WTC11 (cell line): ENCODE measurements around the gene PALD1. TPM values are rescaled to one million over a fixed set of nuclear protein-coding genes. Genes with fewer than 3 reads are reported as not detected.
A peak's percentile ranks its signal among the peaks of the same experiment; 100 is the strongest.

Source experiments
- ATAC-seq: fragments of 200-7000 bp; cut with Tn5 transposase; 2 replicates; pipeline ENCODE4 v1.10.0; 2021; ENCODE audit warnings: mild to moderate bottlenecking, moderate library complexity
- CTCF ChIA-PET: fragments of 300-600 bp; sonication (Branson Sonifier 250); formaldehyde crosslinking; loops from one replicate; lab custom pipeline; 2021; ENCODE audit warnings: antibody characterized with exemption; lab: Charles Lee
- POLR2A ChIA-PET: fragments of 350-600 bp; sonication (Branson Sonifier 250); formaldehyde crosslinking; loops from one replicate; lab custom pipeline; 2021; ENCODE audit warnings: antibody characterized with exemption; lab: Charles Lee
- DNase-seq: peaks from one replicate; pipeline ENCODE4 v3.0.0; 2021; ENCODE audit warnings: low spot score
- H3K27ac Mint-ChIP-seq: 2 replicates; pipeline ENCODE4 v1.8.0; 2021; ENCODE audit warnings: mixed read lengths
- H3K27me3 Mint-ChIP-seq: 2 replicates; pipeline ENCODE4 v1.8.0; 2021; ENCODE audit warnings: low read depth, mild to moderate bottlenecking, moderate library complexity, mixed read lengths
- H3K36me3 Mint-ChIP-seq: 2 replicates; pipeline ENCODE4 v1.8.0; 2021; ENCODE audit warnings: mixed read lengths
- H3K4me1 Mint-ChIP-seq: 2 replicates; pipeline ENCODE4 v1.8.0; 2022; ENCODE audit warnings: mixed read lengths
- H3K4me3 Mint-ChIP-seq: 2 replicates; pipeline ENCODE4 v1.8.0; 2021; ENCODE audit warnings: mild to moderate bottlenecking, moderate library complexity, mixed read lengths
- H3K9me3 Mint-ChIP-seq: 2 replicates; pipeline ENCODE4 v1.8.0; 2021; ENCODE audit warnings: mixed read lengths
- AR ChIP-seq: fragments of 250-450 bp; sonication (Bioruptor Pico); IDR thresholded peaks from 2 replicates; pipeline ENCODE4 v1.9.0; 2021; ENCODE audit warnings: mild to moderate bottlenecking
- CBFB ChIP-seq: sonication (generic); formaldehyde crosslinking; IDR thresholded peaks from 2 replicates; pipeline ENCODE4 v1.8.1; 2022; ENCODE audit warnings: mild to moderate bottlenecking, low read depth, missing genetic modification reagents
- CTCF ChIP-seq: fragments of 200-600 bp; IDR thresholded peaks from 2 replicates; pipeline ENCODE4 v1.8.0; 2022; ENCODE audit warnings: antibody characterized with exemption
- ELF4 ChIP-seq: sonication (generic); formaldehyde crosslinking; IDR thresholded peaks from 2 replicates; pipeline ENCODE4 v1.8.1; 2022; ENCODE audit warnings: low read depth, mild to moderate bottlenecking, moderate library complexity, missing genetic modification reagents
- EMX1 ChIP-seq: fragments of 250-450 bp; sonication (Bioruptor Pico); IDR thresholded peaks from 2 replicates; pipeline ENCODE4 v1.8.0; 2021; ENCODE audit warnings: mild to moderate bottlenecking
- FOXK1 ChIP-seq: sonication (generic); formaldehyde crosslinking; IDR thresholded peaks from 2 replicates; pipeline ENCODE4 v1.8.0; 2022; ENCODE audit warnings: mild to moderate bottlenecking, moderate library complexity, missing genetic modification reagents
- FOXP4 ChIP-seq: sonication (generic); formaldehyde crosslinking; IDR thresholded peaks from 2 replicates; pipeline ENCODE4 v1.8.0; 2022; ENCODE audit warnings: mild to moderate bottlenecking, missing genetic modification reagents
- GRHL2 ChIP-seq: fragments of 250-450 bp; sonication (Bioruptor Pico); IDR thresholded peaks from 2 replicates; pipeline ENCODE4 v1.8.0; 2022; ENCODE audit warnings: mild to moderate bottlenecking, moderate library complexity; ENCODE audit not compliant: insufficient replicate concordance, severe bottlenecking
- MAX ChIP-seq: sonication (generic); formaldehyde crosslinking; IDR thresholded peaks from 2 replicates; pipeline ENCODE4 v1.8.0; 2022; ENCODE audit warnings: mild to moderate bottlenecking, missing genetic modification reagents
- NFE2L1 ChIP-seq: sonication (generic); formaldehyde crosslinking; IDR thresholded peaks from 2 replicates; pipeline ENCODE4 v1.8.1; 2023; ENCODE audit warnings: missing genetic modification reagents
- NFYB ChIP-seq: sonication (generic); formaldehyde crosslinking; conservative IDR thresholded peaks from 2 replicates; pipeline ENCODE4 v1.8.0; 2022; ENCODE audit warnings: low read depth, missing genetic modification reagents
- NR1H2 ChIP-seq: sonication (generic); formaldehyde crosslinking; IDR thresholded peaks from 2 replicates; pipeline ENCODE4 v1.9.0; 2021; ENCODE audit warnings: mild to moderate bottlenecking, moderate library complexity, missing genetic modification reagents
- SMAD3 ChIP-seq: sonication (generic); formaldehyde crosslinking; IDR thresholded peaks from 2 replicates; pipeline ENCODE4 v1.8.0; 2022; ENCODE audit warnings: missing genetic modification reagents, mild to moderate bottlenecking, borderline replicate concordance
- SMAD4 ChIP-seq: sonication (generic); formaldehyde crosslinking; IDR thresholded peaks from 2 replicates; pipeline ENCODE4 v1.8.0; 2022; ENCODE audit warnings: mild to moderate bottlenecking, missing genetic modification reagents
- STAT6 ChIP-seq: sonication (generic); formaldehyde crosslinking; conservative IDR thresholded peaks from 2 replicates; pipeline ENCODE4 v1.8.1; 2023; ENCODE audit warnings: mild to moderate bottlenecking, low read depth, missing genetic modification reagents, moderate library complexity
- TEAD1 ChIP-seq: sonication (generic); formaldehyde crosslinking; IDR thresholded peaks from 2 replicates; pipeline ENCODE4 v1.8.0; 2022; ENCODE audit warnings: mild to moderate bottlenecking, missing genetic modification reagents
- USF1 ChIP-seq: sonication (generic); formaldehyde crosslinking; IDR thresholded peaks from 2 replicates; pipeline ENCODE4 v1.8.0; 2022; ENCODE audit warnings: mild to moderate bottlenecking, missing genetic modification reagents
- USF2 ChIP-seq: sonication (generic); formaldehyde crosslinking; IDR thresholded peaks from 2 replicates; pipeline ENCODE4 v1.8.1; 2023; ENCODE audit warnings: mild to moderate bottlenecking, missing genetic modification reagents, moderate library complexity
- ZNF138 ChIP-seq: sonication (generic); formaldehyde crosslinking; conservative IDR thresholded peaks from 2 replicates; pipeline ENCODE4 v1.8.1; 2022; ENCODE audit warnings: mild to moderate bottlenecking, moderate library complexity, missing genetic modification reagents
- ZNF317 ChIP-seq: sonication (generic); formaldehyde crosslinking; IDR thresholded peaks from 2 replicates; pipeline ENCODE4 v1.8.1; 2023; ENCODE audit warnings: low read depth, mild to moderate bottlenecking, moderate library complexity, missing genetic modification reagents, borderline replicate concordance
- total RNA-seq: library from RNA; stranded (reverse); gene quantifications from 3 replicates; pipeline ENCODE4 v1.2.3, GENCODE V29; 2021

Gene PALD1
- total RNA-seq, 1 experiment from 2014 or later, result 43.6 TPM

GRCh38 chr10:70528314-70528713 is 49.7 kb downstream of the PALD1 start (continued):
- TF ChIP-seq FOXP4 (CRISPR knock-in tag), result no peak

- no peak overlapping the region for H3K4me3 Mint-ChIP-seq
- no peaks in the 10 kb centered on the region for H3K9me3 Mint-ChIP-seq
- no peaks in the 10 kb centered on the region for H3K27me3 Mint-ChIP-seq
- ChIA-PET POLR2A (interaction anchor here (0.6 kb wide), 1 partner anchor 51 kb away, joined by 3 read pairs; the partner anchor contains the start of gene PALD1), CTCF (interaction anchor here (0.6 to 3.7 kb wide), 9 partner anchors 8 to 739 kb away, joined by 3 to 34 read pairs (median 4); no protein-coding TSS in a partner anchor)
- peak; percentile 91 for ATAC-seq
- H3K36me3 Mint-ChIP-seq, result peaks cover 6% of the 10 kb centered on the region
- TF ChIP-seq USF2 (CRISPR knock-in tag) (peak; percentile 94), USF1 (peak; percentile 93), CTCF (no peak), NFYB (CRISPR knock-in tag) (0 out of 2 replicates have a peak, but pooled peaks have one; percentile 32)
- no peak overlapping the region for H3K27ac Mint-ChIP-seq
- peak; percentile 40 for DNase-seq
- H3K4me1 Mint-ChIP-seq, result peaks cover 3% of the 10 kb centered on the region; the same call in 1 of the 2 replicates
These were observed 50.3 kb downstream of the PALD1 start for GRCh38 chr10:70528741-70529362.

- ATAC-seq, result no peak
- Mint-ChIP-seq H3K27ac (no peak overlapping the region), H3K4me1 (peaks cover 3% of the 10 kb centered on the region; the same call in 1 of the 2 replicates), H3K36me3 (peaks cover 8% of the 10 kb centered on the region), H3K9me3 (no peaks in the 10 kb centered on the region), H3K27me3 (no peaks in the 10 kb centered on the region), H3K4me3 (no peak overlapping the region)
- DNase-seq, result no peak
- ChIA-PET POLR2A (no interaction called here), CTCF (interaction anchor here (0.6 to 3.7 kb wide), 2 partner anchors 69 to 373 kb away, joined by 4 to 34 read pairs; no protein-coding TSS in a partner anchor)
- TF ChIP-seq EMX1 (no peak), ELF4 (CRISPR knock-in tag) (no peak), NFE2L1 (no peak), CBFB (no peak), STAT6 (CRISPR knock-in tag) (no peak), FOXK1 (no peak), ZNF317 (no peak), ZNF138 (CRISPR knock-in tag) (no peak), TEAD1 (no peak), NR1H2 (no peak), SMAD3 (CRISPR knock-in tag) (no peak), SMAD4 (no peak), MAX (CRISPR knock-in tag) (no peak), GRHL2 (CRISPR knock-in tag) (no peak), USF1 (no peak), AR (CRISPR knock-in tag) (no peak)
These were observed 51.3 kb downstream of the PALD1 start for GRCh38 chr10:70529848-70530247.
